Thymus (tissue), 11 donors: ENCODE measurements around the gene EIF4E1B. TPM values are rescaled to one million over a fixed set of nuclear protein-coding genes. Genes with fewer than 3 reads are reported as not detected.

ENCODE experiments used
- DNase-seq, 9 donors: peaks; one replicate each; pipeline ENCODE4 v3.0.0-alpha.2; 2013; ENCODE audit warnings: low spot score in 9 of 9, low read depth in 6 of 9, missing footprints in 1 of 9
- H3K27ac ChIP-seq, 2 donors: one replicate each; pipeline ENCODE4 v1.5.1; 2013; ENCODE audit warnings: control low read depth in 1 of 2, low read depth in 1 of 2, low read length in 1 of 2, mild to moderate bottlenecking in 1 of 2, moderate library complexity in 1 of 2
- H3K27me3 ChIP-seq, 2 donors: one replicate each; pipeline ENCODE4 v1.5.1; 2013; ENCODE audit warnings: low read length in 1 of 2; ENCODE audit not compliant: control insufficient read depth in 2 of 2, insufficient read depth in 1 of 2
- H3K36me3 ChIP-seq, 2 donors: one replicate each; pipeline ENCODE4 v1.5.1; 2013; ENCODE audit warnings: low read length in 1 of 2, mild to moderate bottlenecking in 1 of 2, moderate library complexity in 1 of 2; ENCODE audit not compliant: control insufficient read depth in 2 of 2, insufficient read depth in 2 of 2
- H3K4me1 ChIP-seq, 2 donors: one replicate each; pipeline ENCODE4 v1.5.1; 2013; ENCODE audit warnings: low read length in 2 of 2; ENCODE audit not compliant: control insufficient read depth in 2 of 2, insufficient read depth in 2 of 2
- H3K4me3 ChIP-seq, 2 donors: one replicate each; pipeline ENCODE4 v1.5.1; 2013; ENCODE audit warnings: low read length in 2 of 2, control low read depth in 1 of 2, mild to moderate bottlenecking in 1 of 2
- H3K9me3 ChIP-seq, 2 donors: one replicate each; pipeline ENCODE4 v1.5.1; 2013; ENCODE audit warnings: low read length in 1 of 2, mild to moderate bottlenecking in 1 of 2; ENCODE audit not compliant: control insufficient read depth in 2 of 2, insufficient read depth in 1 of 2
- WGBS: extraction: QIAGEN DNeasy Blood & Tissue Kit; methylation state at CpG from one replicate; pipeline ENCODE4 v1.1.7; 2013; 5-methylcytosine and 5-hydroxymethylcytosine counted together
- polyA plus RNA-seq: library from polyadenylated mRNA; stranded (reverse); fragments of 200-250 nt; gene quantifications from one replicate; pipeline ENCODE4 v1.2.3, GENCODE V29; 2013
- total RNA-seq: library from RNA; stranded (reverse); fragments of 120-200 nt; gene quantifications from one replicate; pipeline ENCODE4 v1.2.4, GENCODE V29; 2013
- donor health status: healthy.

Gene EIF4E1B
- total and polyA plus RNA-seq, 2 donors, result 0.05 TPM

DNA sequence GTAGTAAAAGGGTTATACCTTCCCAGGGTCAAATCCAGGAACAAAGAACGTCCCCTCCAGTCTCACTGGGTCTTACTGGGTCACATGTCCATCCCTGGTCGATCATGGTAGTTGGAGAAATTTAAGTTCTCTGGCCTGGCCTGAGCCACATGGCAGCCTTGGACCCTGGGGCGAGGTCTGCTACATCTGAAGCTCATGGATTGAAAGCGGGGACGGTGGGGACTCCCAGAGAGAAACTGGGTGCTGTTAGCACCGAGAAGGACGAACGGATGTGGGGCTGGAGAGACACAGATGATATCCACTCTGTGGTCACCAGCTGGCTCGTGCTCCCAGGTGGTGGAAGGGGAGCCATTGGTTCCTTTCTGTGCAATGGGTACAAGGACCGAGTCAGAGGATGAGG lies 63.7 kb downstream of the EIF4E1B start:
- no peaks in the 10 kb centered on the region for H3K36me3 ChIP-seq
- 88% methylated on average over 10 of the region's 10 CpGs for WGBS
- H3K4me3 ChIP-seq, result no peak overlapping the region
- no peaks in the 10 kb centered on the region for H3K4me1 ChIP-seq
- peaks cover 5 to 77% of the 10 kb centered on the region in 2 donors for H3K27me3 ChIP-seq
- H3K27ac ChIP-seq, result no peak overlapping the region
- DNase-seq, result no peak
- H3K9me3 ChIP-seq, result peaks cover 0 to 2% of the 10 kb centered on the region in 2 donors

DNA sequence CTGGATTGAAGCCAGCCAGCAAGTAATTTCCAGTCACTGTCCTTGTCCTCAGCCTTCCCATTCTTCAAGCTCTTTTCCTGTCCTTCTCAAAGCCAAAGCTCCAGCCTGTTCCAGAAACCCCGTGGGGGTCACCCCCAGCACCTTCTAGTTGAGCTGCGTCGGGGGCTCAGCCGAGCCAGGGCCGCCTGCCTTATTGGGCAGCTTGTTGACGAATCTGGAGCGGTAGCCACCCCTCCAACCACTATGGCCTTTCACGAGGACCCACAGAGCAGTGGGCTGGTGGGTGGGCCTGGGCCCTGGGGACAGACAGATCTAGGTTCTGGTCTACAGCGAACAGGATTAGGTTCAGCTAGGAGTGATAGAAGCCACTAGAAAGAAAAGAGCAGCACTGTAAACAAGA lies 64.2 kb downstream of the EIF4E1B start:
- WGBS, result 86% methylated on average over 9 of the region's 9 CpGs
- Histone ChIP-seq H3K27ac (no peak overlapping the region), H3K9me3 (peaks cover 0 to 2% of the 10 kb centered on the region in 2 donors), H3K27me3 (peaks cover 6 to 78% of the 10 kb centered on the region in 2 donors), H3K4me1 (no peaks in the 10 kb centered on the region), H3K4me3 (no peak overlapping the region), H3K36me3 (no peaks in the 10 kb centered on the region)
- DNase-seq, result no peak

DNA sequence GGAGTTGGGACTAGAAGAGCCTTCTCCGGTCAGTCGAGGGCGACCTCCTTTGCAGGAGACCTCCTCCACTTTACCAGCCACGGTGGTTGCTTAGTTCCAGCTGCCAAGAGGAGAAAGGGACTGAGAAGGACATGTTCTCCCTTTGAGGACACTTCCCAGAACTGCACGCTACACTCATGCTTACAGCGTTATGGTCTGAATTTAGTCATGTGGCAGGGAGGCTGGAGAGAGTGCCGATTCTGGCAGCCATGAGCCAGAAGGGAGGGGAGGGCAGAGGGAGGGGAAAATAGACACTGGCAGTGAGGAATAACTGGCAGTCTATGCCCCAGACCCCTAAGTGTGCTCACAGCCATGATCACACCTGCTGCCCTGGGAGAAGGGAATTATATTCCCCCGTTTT lies 64.6 kb downstream of the EIF4E1B start:
- Histone ChIP-seq H3K9me3 (peaks cover 0 to 2% of the 10 kb centered on the region in 2 donors), H3K27ac (no peak overlapping the region), H3K36me3 (no peaks in the 10 kb centered on the region), H3K27me3 (peaks cover 6 to 80% of the 10 kb centered on the region in 2 donors), H3K4me3 (no peak overlapping the region), H3K4me1 (no peaks in the 10 kb centered on the region)
- 76% methylated on average over 8 of the region's 8 CpGs for WGBS
- DNase-seq, result no peak

Other genes starting within 250 kb of the EIF4E1B start
- gene NOP16, start 242.1 kb upstream of the EIF4E1B start, total RNA-seq, result 19.5 TPM
- 30.6 TPM for gene NOP16, start 242.1 kb upstream of the EIF4E1B start, polyA plus RNA-seq
- gene HIGD2A, start 241.9 kb upstream of the EIF4E1B start, total RNA-seq, result 116 TPM
- gene HIGD2A, start 241.9 kb upstream of the EIF4E1B start, polyA plus RNA-seq, result 161 TPM
- 93.3 TPM for gene CLTB, start 214.1 kb upstream of the EIF4E1B start, total RNA-seq
- gene CLTB, start 214.1 kb upstream of the EIF4E1B start, polyA plus RNA-seq, result 129 TPM
- gene FAF2, start 182.3 kb upstream of the EIF4E1B start, total RNA-seq, result 22.4 TPM
- 17.7 TPM for gene FAF2, start 182.3 kb upstream of the EIF4E1B start, polyA plus RNA-seq
- gene RNF44, start 93.3 kb upstream of the EIF4E1B start, total RNA-seq, result 19.3 TPM
- gene RNF44, start 93.3 kb upstream of the EIF4E1B start, polyA plus RNA-seq, result 54.8 TPM
- gene CDHR2, start 81.3 kb upstream of the EIF4E1B start, total RNA-seq, result 0.33 TPM
- 0.07 TPM for gene CDHR2, start 81.3 kb upstream of the EIF4E1B start, polyA plus RNA-seq
- gene GPRIN1, start 20.5 kb upstream of the EIF4E1B start, total RNA-seq, result 2.7 TPM
- gene GPRIN1, start 20.5 kb upstream of the EIF4E1B start, polyA plus RNA-seq, result 0.82 TPM
- gene SNCB, start 141 bp upstream of the EIF4E1B start, total RNA-seq, result 0.05 TPM
- 0.21 TPM for gene SNCB, start 141 bp upstream of the EIF4E1B start, polyA plus RNA-seq
- 8.0 TPM for gene TSPAN17, start 16.8 kb downstream of the EIF4E1B start, total RNA-seq
- gene TSPAN17, start 16.8 kb downstream of the EIF4E1B start, polyA plus RNA-seq, result 26.5 TPM
- 0.28 TPM for gene UNC5A, start 179.9 kb downstream of the EIF4E1B start, total RNA-seq
- 0.30 TPM for gene UNC5A, start 179.9 kb downstream of the EIF4E1B start, polyA plus RNA-seq